ENCODE results near the gene PTDSS2. TPM values are rescaled to one million over a fixed set of nuclear protein-coding genes. Genes with fewer than 3 reads are reported as not detected.

The PTDSS2 gene
- total RNA-seq, 2 donors from 2014 or later: 20.6 to 27.6 TPM

- no peaks in the 10 kb centered on the region for H3K9me3 ChIP-seq
- peaks cover 13% of the 10 kb centered on the region for H3K4me1 ChIP-seq
- intact Hi-C loops (cut with DNase I): loop anchor here (5.0 kb wide), 1 partner anchor 50 kb away; no protein-coding TSS in a partner anchor
- H3K9ac ChIP-seq (ENCODE audit: low read depth in 2 of 2, low read length in 2 of 2): no peak overlapping the region
- no peaks in the 10 kb centered on the region for H3K27me3 ChIP-seq
- DNase-seq: no peak
- no peaks in the 10 kb centered on the region for H3K36me3 ChIP-seq
- no peak overlapping the region for H3K27ac ChIP-seq
- no peak for TF ChIP-seq CTCF (IDR thresholded peaks at IDR 0.05)
- no peak overlapping the region for H3K4me3 ChIP-seq
These were observed 2.2 kb downstream of the PTDSS2 start for GRCh38 chr11:452203-452744.

- Histone ChIP-seq H3K27ac (no peak overlapping the region), H3K9ac (ENCODE audit: low read depth in 2 of 2, low read length in 2 of 2) (no peak overlapping the region), H3K4me3 (no peak overlapping the region), H3K4me1 (peaks cover 13% of the 10 kb centered on the region), H3K9me3 (no peaks in the 10 kb centered on the region), H3K36me3 (no peaks in the 10 kb centered on the region), H3K27me3 (no peaks in the 10 kb centered on the region)
- intact Hi-C loops (cut with DNase I): loop anchor here (5.0 kb wide), 1 partner anchor 49 kb away; no protein-coding TSS in a partner anchor
- no peak for DNase-seq
- no peak for TF ChIP-seq CTCF (IDR thresholded peaks at IDR 0.05)
These were observed 2.9 kb downstream of the PTDSS2 start for GRCh38 chr11:452916-453527.

- no peak for TF ChIP-seq CTCF (IDR thresholded peaks at IDR 0.05)
These were observed 3.5 kb downstream of the PTDSS2 start for GRCh38 chr11:453564-453963.

GRCh38 chr11:454043-454442 is 4.0 kb downstream of the PTDSS2 start:
- no peak for DNase-seq
- no peak for TF ChIP-seq CTCF (IDR thresholded peaks at IDR 0.05)
- Histone ChIP-seq H3K9ac (ENCODE audit: low read depth in 2 of 2, low read length in 2 of 2) (no peak overlapping the region), H3K36me3 (no peaks in the 10 kb centered on the region), H3K4me1 (peaks cover 6% of the 10 kb centered on the region), H3K4me3 (no peak overlapping the region), H3K27ac (no peak overlapping the region), H3K9me3 (no peaks in the 10 kb centered on the region), H3K27me3 (no peaks in the 10 kb centered on the region)
- intact Hi-C loops (cut with DNase I): loop anchor here (5.0 kb wide), 1 partner anchor 48 kb away; no protein-coding TSS in a partner anchor

More at GRCh38 chr11:453564-453963, 3.5 kb downstream of the PTDSS2 start:
- Histone ChIP-seq H3K9ac (ENCODE audit: low read depth in 2 of 2, low read length in 2 of 2) (no peak overlapping the region), H3K4me3 (no peak overlapping the region), H3K4me1 (peaks cover 10% of the 10 kb centered on the region), H3K9me3 (no peaks in the 10 kb centered on the region), H3K27me3 (no peaks in the 10 kb centered on the region), H3K36me3 (no peaks in the 10 kb centered on the region), H3K27ac (no peak overlapping the region)
- intact Hi-C loops (cut with DNase I): loop anchor here (5.0 kb wide), 1 partner anchor 49 kb away; no protein-coding TSS in a partner anchor
- DNase-seq: no peak

- Histone ChIP-seq H3K36me3 (no peaks in the 10 kb centered on the region), H3K9me3 (no peaks in the 10 kb centered on the region), H3K27ac (no peak overlapping the region), H3K4me3 (no peak overlapping the region), H3K4me1 (peaks cover 6% of the 10 kb centered on the region), H3K9ac (ENCODE audit: low read depth in 2 of 2, low read length in 2 of 2) (no peak overlapping the region), H3K27me3 (no peaks in the 10 kb centered on the region)
- intact Hi-C loops (cut with DNase I): loop anchor here (5.0 kb wide), 1 partner anchor 47 kb away; no protein-coding TSS in a partner anchor
- DNase-seq: no peak
- no peak for TF ChIP-seq CTCF (IDR thresholded peaks at IDR 0.05)
These were observed 4.9 kb downstream of the PTDSS2 start for GRCh38 chr11:454801-455565.

All from colonic mucosa (tissue), 4 donors.